Psoas muscle (tissue), 8 donors: ENCODE measurements around the gene G2E3. TPM values are rescaled to one million over a fixed set of nuclear protein-coding genes. Genes with fewer than 3 reads are reported as not detected.
A peak's percentile ranks its signal among the peaks of the same experiment; 100 is the strongest.

ENCODE experiments used
- ATAC-seq, 4 donors: fragments of 200-7000 bp; cut with Tn5 transposase; one replicate each; pipeline ENCODE4 v1.9.1; 2020; ENCODE audit warnings: moderate library complexity in 3 of 4, mild to moderate bottlenecking in 2 of 4
- DNase-seq, 2 donors: peaks; one replicate each; pipeline ENCODE4 v3.0.0-alpha.2; 2020
- H3K27ac ChIP-seq: fragments of 200-600 bp; one replicate; pipeline ENCODE4 v1.8.0; 2022
- H3K27me3 ChIP-seq, 3 donors: fragments of 200-600 bp in 1 of 3; one replicate each; pipeline versions ENCODE4 v1.6.1 to v1.8.0; 2013 to 2022; ENCODE audit warnings: low read length in 2 of 3, mild to moderate bottlenecking in 2 of 3, moderate library complexity in 1 of 3; ENCODE audit not compliant: insufficient read depth in 3 of 3
- H3K36me3 ChIP-seq, 2 donors: fragments of 200-600 bp in 1 of 2; one replicate each; pipeline versions ENCODE4 v1.6.1 to v1.8.0; 2013 to 2022; ENCODE audit warnings: low read depth in 1 of 2, mild to moderate bottlenecking in 1 of 2, moderate library complexity in 1 of 2; ENCODE audit not compliant: insufficient read depth in 1 of 2
- H3K4me1 ChIP-seq: fragments of 200-600 bp; one replicate; pipeline ENCODE4 v1.8.0; 2022
- H3K4me3 ChIP-seq: fragments of 200-600 bp; one replicate; pipeline ENCODE4 v1.8.0; 2022; ENCODE audit warnings: mild to moderate bottlenecking
- H3K9me3 ChIP-seq: fragments of 200-600 bp; one replicate; pipeline ENCODE4 v1.8.0; 2022
- CTCF ChIP-seq: fragments of 200-600 bp; IDR thresholded peaks from one replicate; pipeline ENCODE4 v1.8.0; 2022; ENCODE audit warnings: antibody characterized with exemption
- WGBS, 3 donors: extraction: QIAGEN DNeasy Blood & Tissue Kit; methylation state at CpG; one replicate each; pipeline versions ENCODE4 v1.1.6 to v1.1.7; 2013; 5-methylcytosine and 5-hydroxymethylcytosine counted together
- intact Hi-C, 2 donors: fragments of 100-400 bp; cut with DNase I; formaldehyde crosslinking; loops; one replicate each; pipeline versions ENCODE4 v1.11.0 to v1.14.2; 2022
- long read RNA-seq, 2 donors: library from polyadenylated mRNA; unstranded; transcript quantifications; one replicate each; pipeline ENCODE4 v2.0.0, GENCODE V29; 2021
- polyA plus RNA-seq, 3 donors: library from polyadenylated mRNA; stranded (reverse); fragments of 200-250 nt; gene quantifications; one replicate each; pipeline ENCODE4 v1.2.3, GENCODE V29; 2013
- total RNA-seq, 4 donors: library from RNA; stranded (reverse); fragmentation: NEBNext Ultra II Directional in 2 of 4; extraction: Animal tissue kit (Norgen Biotek cat#: 25700) in 2 of 4; gene quantifications; one replicate each; pipeline versions ENCODE4 v1.2.1 to v1.2.4, GENCODE V29; 2021 to 2023
- donor health status: healthy with polysubstance abuse.
- donor health status: DM: no; HTN: no; CAD: no; lungs with moderate emphysema.
- donor health status: Bipolar disorder and iron deficiency.
- donor health status: healthy.
- donor health status: DM: yes; HTN: yes; CAD: no.
- donor health status: DM: no; HTN: no; CAD: no.
- donor health status: DM: no; HTN: no; CAD: no.
- donor health status: DM: yes; HTN: yes; CAD: no.

Gene G2E3
- total RNA-seq (1 to 10 TPM; 4.3 to 8.0 (median 6.5) TPM), polyA plus RNA-seq (1 to 10 TPM; 1.9 to 5.0 (median 2.6) TPM)
- long read RNA-seq, donor 1, full-length matches to known transcripts = 2 of 5 reads
- long read RNA-seq, donor 1, partial matches to known transcripts = 2 of 5 reads
- long read RNA-seq, donor 1, other reads (novel, unspliced or antisense) = 1 of 5 reads
- long read RNA-seq, donor 2, full-length matches to known transcripts = 3 of 6 reads
- long read RNA-seq, donor 2, partial matches to known transcripts = 1 of 6 reads
- long read RNA-seq, donor 2, other reads (novel, unspliced or antisense) = 2 of 6 reads

- Histone ChIP-seq H3K36me3 (no peaks in the 10 kb centered on the region), H3K9me3 (no peaks in the 10 kb centered on the region), H3K27me3 (no peaks in the 10 kb centered on the region), H3K4me3 (peak within 1 kb of the TSS; percentile 90), H3K27ac (peak within 1 kb of the TSS; percentile 73), H3K4me1 (peaks cover 8% of the 10 kb centered on the region)
- DNase-seq = peak; percentile 88 to 92
- intact Hi-C loops = loop anchor here in 1 of 2 donors (5.0 kb wide), 1 partner anchor 38 kb away; no protein-coding TSS in a partner anchor
- no peak for TF ChIP-seq CTCF
- peak; percentile 98 to 100 (median 100) for ATAC-seq
- 0 to 1% (median 0%) methylated on average over 56 to 62 of the region's 62 CpGs for WGBS, 3 donors
Observed at GRCh38 chr14:30558675-30559555, at the start of gene G2E3. G2E3 (plus strand) TSS chr14:30559158; CDS start chr14:30581080, 21,922 bp downstream.

- H3K9me3 ChIP-seq = no peaks in the 10 kb centered on the region
- no peak overlapping the region for H3K4me3 ChIP-seq
- no peak for TF ChIP-seq CTCF
- H3K27me3 ChIP-seq = no peaks in the 10 kb centered on the region
- DNase-seq (no peak), ATAC-seq (no peak)
- no peaks in the 10 kb centered on the region for H3K36me3 ChIP-seq
- intact Hi-C loops = no loop called here
- peaks cover 8% of the 10 kb centered on the region for H3K4me1 ChIP-seq
- 89 to 96% (median 92%) methylated on average over 2 of the region's 2 CpGs for WGBS, 3 donors
- no peak overlapping the region for H3K27ac ChIP-seq
Observed at GRCh38 chr14:30517737-30518136, 41.2 kb upstream of the G2E3 start.

- peak in 2 of 4 donors; percentile 37 to 43 for ATAC-seq
- intact Hi-C loops = no loop called here
Observed at GRCh38 chr14:30518867-30519560, 39.9 kb upstream of the G2E3 start.

More at GRCh38 chr14:30518867-30519560, 39.9 kb upstream of the G2E3 start:
- Histone ChIP-seq H3K27me3 (no peaks in the 10 kb centered on the region), H3K27ac (no peak overlapping the region), H3K36me3 (no peaks in the 10 kb centered on the region), H3K9me3 (no peaks in the 10 kb centered on the region), H3K4me1 (peaks cover 8% of the 10 kb centered on the region), H3K4me3 (no peak overlapping the region)
- 67 to 74% (median 71%) methylated on average over 4 of the region's 4 CpGs for WGBS, 3 donors
- DNase-seq = no peak
- no peak for TF ChIP-seq CTCF
